HG03039 (cell line): Measurements from ENCODE around the gene ERICH6B.
"Not testable (repeated sequence)": the region's sequence is repeated elsewhere in the genome, so short reads cannot be mapped to it uniquely, and the experiment has no call there.

Experiments
- ATAC-seq: cut with Tn5 transposase; IDR thresholded peaks from one replicate; pipeline ENCODE4 v1.9.1; 2021; ENCODE audit warnings: mild to moderate bottlenecking, moderate library complexity; ENCODE audit not compliant: unreplicated experiment

ERICH6B gene

DNA sequence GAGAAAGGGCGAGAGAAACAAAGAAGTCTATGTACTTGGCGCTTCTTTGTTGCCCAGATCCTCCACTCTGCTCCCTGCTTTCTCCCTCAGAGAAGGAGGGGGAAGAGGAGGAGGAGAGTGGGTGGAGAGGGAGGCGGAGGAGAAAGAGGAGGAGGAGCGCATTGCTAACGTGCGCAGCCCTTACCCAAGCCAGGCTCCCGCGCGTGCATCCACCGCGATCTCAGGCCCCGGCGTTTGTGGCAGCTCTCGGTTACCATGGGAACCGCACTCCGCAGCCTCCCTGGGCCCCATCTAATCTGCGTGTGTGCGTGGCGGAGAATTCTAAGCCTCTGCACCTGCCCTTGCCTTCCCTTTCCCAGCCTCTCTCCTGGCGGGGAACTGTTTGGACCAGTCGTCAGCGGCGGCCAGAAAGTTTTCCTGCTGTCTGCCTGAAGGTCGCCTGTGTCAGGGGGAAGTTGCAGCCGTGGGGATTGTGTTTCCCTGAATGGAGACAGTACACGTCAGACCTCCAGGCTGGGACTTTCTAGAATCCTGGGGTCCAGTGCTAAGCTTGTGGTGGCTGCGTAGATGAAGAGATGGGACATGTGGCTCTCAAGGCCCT is at the start of gene ERICH6B:
Gene ERICH6B, minus strand, starts transcription at position 239 of the 601 bp plus-strand sequence. CDS start 18,734 bp downstream, outside the sequence.
- ATAC-seq = no peak

DNA sequence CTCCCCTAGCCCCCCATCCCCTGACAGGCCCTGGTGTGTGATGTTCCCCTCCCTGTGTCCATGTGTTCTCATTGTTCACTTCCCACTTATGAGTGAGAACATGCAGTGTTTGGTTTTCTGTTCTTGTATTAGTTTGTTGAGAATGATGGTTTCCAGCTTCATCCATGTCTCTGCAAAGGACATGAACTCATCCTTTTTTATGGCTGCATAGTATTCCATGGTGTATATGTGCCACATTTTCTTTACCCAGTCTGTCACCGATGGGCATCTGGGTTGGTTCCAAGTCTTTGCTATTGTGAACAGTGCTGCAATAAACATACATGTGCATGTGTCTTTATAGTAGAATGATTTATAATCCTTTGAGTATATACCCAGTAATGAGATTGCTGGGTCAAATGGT is 47.4 kb upstream of the ERICH6B start:
- ATAC-seq = not testable (repeated sequence)

DNA sequence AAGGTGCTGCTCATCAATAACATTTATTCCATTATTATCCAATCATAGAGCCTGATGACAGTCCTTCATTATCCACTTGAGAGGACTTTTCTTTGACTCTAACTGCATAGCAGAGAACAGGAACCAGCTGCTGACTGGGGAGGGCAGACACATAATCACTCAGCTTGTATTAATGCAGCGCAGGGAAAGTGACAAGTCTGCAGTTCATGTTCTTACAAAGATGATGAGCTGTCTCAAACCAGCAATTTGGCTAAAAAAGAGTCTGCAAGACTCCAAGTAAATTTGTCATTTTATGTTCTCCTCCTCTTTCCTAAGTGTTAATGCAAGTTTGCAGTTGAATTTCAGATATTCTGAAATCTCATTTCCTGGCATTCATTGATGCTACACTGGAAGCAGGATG is 46.6 kb upstream of the ERICH6B start:
- ATAC-seq = no peak

DNA sequence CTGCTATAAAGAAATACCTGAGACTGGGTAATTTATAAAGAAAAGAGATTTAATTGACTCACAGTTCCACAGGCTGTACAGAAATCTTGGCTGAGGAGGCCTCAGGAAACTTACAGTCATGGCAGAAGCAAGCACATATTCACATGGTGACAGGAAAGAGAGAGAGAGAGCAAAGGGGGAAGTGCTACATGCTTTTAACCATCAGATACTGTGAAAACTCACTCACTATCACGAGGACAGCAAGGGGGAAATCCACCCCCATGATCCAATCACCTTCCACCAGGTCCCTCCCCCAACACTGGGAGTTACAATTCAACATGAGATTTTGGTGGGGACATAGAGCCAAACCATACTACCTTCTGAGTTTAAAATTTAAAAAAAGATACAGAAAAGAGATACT is 44.9 kb upstream of the ERICH6B start:
- not testable (repeated sequence) for ATAC-seq

DNA sequence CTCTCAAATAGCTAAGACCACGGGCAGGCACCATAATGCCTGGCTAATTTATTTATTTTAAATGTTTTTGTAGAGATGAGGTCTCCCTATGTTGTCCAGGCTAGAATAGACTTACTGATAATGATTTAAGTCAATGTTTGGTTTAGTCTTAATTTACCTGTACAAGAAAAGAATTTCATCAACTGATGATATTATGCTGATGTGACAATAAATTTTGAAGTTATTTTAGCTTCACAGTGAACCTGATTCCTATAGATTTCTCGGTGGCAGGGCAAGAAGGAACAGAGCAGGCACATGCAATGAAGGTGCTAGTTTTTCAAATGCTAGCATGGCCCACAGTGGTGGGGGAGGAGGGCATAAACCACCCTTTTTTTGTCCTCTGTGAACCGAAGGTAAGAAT is 44.0 kb upstream of the ERICH6B start:
- no peak for ATAC-seq

DNA sequence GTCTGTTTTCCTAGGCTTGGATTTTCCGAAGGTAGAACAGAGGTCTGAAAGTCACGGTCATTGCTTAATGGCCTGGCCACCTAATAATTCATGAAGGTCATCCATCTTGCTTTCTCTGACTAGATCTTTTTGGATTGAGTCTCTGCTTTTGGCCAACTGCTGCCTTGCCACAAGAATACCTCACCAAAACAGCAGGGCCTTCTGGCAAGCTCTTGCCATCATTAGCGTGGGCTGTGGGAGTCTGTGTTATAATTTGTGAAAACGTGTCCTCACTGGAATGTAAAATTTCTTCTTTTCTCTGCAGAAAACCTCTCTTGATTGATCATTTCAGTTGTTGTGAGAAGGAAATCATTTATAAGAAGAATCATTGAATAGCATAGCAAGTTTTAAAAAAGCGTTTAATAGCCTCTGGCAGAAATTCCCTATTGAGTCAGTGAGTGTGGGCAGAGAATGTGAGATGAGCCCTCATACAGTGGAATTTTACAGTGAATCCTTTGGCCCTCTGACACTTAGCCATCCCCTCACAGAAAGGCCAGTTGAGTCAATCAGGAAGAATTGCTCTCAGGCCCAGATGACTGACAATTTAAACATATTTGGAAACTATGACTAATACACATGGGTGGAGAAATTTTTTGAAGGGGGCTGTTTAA is 43.2 kb upstream of the ERICH6B start:
- no peak for ATAC-seq

DNA sequence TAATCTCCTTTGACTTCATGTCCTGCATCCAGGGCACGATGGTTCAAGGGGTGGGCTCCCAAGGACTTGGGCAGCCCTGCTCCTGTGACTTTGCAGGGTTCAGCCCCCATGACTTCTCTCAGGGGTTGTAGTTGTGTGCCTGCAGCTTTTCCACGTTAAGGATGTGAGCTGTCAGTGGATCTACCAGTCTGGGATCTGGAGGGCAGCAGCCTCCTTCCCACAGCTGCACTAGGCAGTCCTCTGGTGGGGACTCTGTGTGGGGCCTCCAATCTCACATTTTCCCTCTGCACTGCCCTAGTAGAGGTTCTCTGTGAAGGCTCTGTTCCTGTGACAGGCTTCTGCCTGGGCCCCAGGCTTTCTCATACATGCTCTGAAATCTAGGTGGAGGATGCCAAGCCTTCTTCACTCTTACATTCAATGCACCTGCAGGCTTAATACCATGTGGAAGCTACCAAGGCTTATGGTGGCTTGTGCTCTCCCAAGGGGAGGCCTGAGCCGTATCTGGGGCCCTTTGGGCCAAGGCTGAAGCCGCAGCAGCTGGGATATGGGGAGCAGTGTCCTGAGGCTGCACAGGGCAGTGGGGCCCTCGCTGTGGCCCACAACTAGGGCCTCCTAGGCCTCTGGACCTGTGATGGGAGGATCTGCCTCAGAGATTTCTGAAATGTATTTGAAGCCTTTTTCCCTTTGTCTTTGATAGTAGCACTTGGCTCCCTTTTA is 39.3 kb upstream of the ERICH6B start:
- ATAC-seq = no peak

DNA sequence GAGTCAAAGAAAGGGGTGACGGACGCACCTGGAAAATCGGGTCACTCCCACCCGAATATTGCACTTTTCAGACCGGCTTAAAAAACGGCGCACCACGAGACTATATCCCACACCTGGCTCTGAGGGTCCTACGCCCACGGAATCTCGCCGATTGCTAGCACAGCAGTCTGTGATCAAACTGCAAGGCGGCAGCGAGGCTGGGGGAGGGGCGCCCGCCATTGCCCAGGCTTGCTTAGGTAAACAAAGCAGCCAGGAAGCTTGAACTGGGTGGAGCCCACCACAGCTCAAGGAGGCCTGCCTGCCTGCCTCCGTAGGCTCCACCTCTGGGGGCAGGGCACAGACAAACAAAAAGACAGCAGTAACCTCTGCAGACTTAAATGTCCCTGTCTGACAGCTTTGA is 29.7 kb upstream of the ERICH6B start:
- ATAC-seq = not testable (repeated sequence)

DNA sequence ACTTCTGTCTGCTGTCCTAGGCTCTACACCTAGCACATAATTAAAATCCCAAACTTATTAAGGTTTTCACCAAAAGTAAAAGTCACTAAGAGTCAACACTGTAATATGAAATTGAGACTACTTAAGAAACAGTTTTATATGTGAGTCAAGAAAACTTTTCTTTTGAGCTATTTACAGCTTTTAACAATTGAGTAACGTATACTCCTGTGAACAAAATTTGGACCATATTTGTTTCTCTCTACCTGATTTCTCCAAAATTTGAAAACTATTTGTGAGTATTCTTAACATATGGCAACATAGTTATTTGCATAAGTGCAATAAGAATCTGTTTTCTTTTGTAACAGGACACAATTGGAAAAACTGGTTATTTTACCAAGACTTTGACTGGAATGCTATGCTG is 26.6 kb upstream of the ERICH6B start:
- ATAC-seq = not testable (repeated sequence)

- ATAC-seq = not testable (repeated sequence)
These were observed 19.8 kb upstream of the ERICH6B start for GRCh38 chr13:45635291-45635690.

- ATAC-seq = no peak
These were observed 15.3 kb upstream of the ERICH6B start for GRCh38 chr13:45630791-45631190.

DNA sequence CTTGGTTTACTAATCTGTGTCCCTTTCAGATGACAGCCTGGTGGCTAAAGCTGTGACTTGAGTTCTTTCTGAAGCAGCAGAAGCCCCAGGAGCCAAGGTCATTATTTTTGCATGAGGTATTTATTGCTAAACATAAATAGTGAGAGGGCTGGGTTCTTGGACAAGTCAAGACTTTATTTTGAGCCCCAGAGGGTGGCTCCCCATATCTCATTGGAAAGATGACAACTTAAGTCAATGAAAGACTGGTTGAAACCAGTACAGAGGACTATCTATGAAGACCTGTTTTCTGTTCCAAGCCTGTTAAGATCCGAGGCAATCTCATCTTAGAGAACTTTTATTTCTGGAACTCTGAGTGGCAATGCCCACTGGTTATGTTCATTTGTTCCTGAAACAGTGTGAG is 14.4 kb upstream of the ERICH6B start:
- ATAC-seq = no peak

GRCh38 chr13:45628094-45628493 is 12.6 kb upstream of the ERICH6B start:
- ATAC-seq = no peak

GRCh38 chr13:45627656-45628055 is 12.1 kb upstream of the ERICH6B start:
- no peak for ATAC-seq

DNA sequence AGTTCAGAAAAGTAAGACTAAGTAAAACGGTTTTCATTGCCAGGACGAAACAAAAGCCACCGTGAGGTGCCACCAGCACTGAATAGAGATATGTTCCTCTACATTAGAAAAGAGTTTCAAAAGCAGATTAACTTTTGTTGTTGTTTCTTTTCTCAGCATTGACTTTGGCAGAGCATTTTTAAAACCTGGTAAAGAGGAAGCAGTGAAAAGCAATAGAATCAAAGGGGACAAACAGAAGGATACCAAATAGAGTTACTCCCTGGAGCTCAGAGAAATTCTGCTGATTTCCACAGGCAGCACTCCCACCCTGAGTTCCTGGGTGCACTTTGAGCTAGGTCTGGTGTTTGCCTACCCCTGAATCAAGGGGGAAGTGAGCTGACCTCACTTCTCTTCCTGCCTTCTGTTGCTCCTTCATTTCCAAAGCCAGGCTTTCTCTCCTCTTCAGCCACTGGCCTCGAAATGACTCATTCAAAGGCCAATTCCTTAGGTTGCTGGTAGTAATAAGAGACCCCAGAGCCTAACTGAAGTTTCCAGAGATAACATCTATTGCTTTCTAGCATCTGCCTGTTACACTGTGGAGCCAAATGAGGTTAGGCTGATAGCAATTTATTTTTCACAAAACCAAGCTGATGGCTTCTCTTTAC is 11.3 kb upstream of the ERICH6B start:
- ATAC-seq = no peak

DNA sequence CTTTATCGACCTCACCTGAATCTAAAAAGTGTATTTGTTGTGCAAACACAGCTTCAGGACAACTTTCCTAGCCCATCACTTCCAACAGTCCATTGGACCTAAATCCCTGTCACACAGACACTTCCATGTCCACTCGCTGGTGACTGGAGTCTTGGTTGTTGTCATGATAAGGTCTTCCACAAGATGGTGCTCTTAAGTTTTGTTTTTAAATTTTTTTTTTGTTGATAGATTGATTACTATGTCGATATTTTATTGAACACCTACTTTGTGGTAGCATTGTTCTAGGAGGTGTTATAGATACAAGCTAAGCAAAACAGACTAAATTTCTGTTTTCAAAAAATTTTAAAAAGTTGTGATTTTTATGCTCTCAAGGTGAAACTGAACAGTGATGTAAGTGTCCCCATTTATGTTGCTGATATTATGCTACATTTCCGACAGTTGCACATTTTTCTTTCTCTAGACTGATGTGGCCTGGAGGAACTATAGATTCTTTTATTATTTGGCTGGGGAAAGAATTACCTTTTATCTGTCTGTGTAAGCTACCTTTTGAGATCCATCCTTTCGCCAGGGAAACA is 8.1 kb upstream of the ERICH6B start:
- ATAC-seq = no peak

DNA sequence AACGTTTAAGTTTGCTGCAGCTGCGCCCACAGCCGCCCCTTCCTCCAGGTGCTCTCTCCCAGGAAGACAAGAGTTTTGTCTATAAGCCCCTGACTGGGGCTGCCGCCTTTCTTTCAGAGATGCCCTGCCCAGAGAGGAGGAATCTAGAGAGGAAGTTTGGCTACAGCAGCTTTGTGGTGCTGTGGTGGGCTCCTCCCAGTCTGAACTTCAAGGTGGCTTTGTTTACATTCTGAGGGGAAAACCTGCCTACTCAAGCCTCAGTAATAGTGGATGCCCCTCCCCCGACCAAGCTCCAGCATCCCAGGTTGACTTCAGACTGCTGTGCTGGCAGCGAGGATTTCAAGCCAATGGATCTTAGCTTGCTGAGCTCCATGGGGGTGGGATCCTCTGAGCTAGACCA is 6.4 kb upstream of the ERICH6B start:
- ATAC-seq = no peak

- ATAC-seq = no peak
These were observed 7.6 kb downstream of the ERICH6B start for GRCh38 chr13:45607931-45608330.

DNA sequence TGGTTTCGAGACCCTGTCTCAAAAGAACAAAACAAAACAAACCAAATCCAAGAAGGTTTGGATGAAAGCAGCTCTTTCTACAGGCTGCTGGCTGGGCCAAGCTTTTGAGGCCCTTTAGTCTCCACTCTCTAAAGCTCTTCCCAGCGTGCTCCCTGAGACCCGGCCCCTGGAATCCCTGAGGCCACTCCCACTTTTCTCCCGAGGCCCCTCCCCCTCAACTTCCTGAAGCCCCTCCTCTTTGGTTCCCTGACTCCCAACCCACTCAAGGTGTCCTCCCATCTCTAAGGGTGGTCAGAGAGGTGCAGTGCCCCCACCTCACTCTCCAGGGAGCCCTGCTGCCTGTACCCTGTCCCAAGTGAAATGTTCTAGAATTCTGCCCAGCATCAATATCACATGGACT is 10.6 kb downstream of the ERICH6B start:
- no peak for ATAC-seq

DNA sequence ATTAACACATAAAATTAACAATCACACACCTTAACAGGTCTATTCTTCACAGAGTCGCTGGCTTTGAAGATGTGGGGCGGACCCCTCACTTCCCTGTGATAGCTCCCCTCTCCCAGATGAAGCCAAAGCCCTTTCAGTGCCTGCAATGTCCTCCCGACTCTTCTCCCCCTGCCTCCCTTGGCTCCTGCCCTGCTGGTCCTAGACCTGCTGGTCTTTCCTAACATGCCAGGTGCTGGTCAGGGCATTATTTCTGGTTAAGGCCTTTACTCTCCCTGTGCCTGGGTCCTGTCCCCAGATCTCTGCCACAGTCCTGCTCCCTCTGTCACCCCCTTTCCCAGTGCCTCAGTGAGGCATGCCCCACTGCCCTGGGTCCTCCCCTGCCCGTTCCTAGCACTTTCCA is 12.2 kb downstream of the ERICH6B start:
- ATAC-seq = no peak
